HCT116 (cell line): ENCODE data around the gene LRRC3. TPM values are rescaled to one million over a fixed set of nuclear protein-coding genes. Genes with fewer than 3 reads are reported as not detected.

Source experiments
- ATAC-seq: fragments of 200-7000 bp; cut with Tn5 transposase; 2 replicates; pipeline ENCODE4 v1.9.1; 2020; ENCODE audit warnings: mild to moderate bottlenecking, moderate library complexity
- BruUV-seq: library from RNA; stranded (reverse); fragments of 400-500 nt; replicated peaks from 2 replicates; lab custom pipeline; 2021; lab: Mats Ljungman, UMichigan
- CTCF ChIA-PET: fragments of 300-600 bp; sonication (Branson Sonifier 250); formaldehyde crosslinking; loops from one replicate; lab custom pipeline; 2021; ENCODE audit warnings: antibody characterized with exemption; lab: Charles Lee
- POLR2A ChIA-PET: fragments of 300-600, 350-600 bp; sonication (Branson Sonifier 250); formaldehyde crosslinking; loops from one replicate; lab custom pipeline; 2021; ENCODE audit warnings: antibody characterized with exemption; lab: Charles Lee
- RAD21 ChIA-PET, 2 experiments: fragments of 300-600 bp; sonication (Branson Sonifier 250); formaldehyde crosslinking; loops; one replicate each; lab custom pipeline; 2023; ENCODE audit warnings: low total read pairs in 2 of 2; ENCODE audit not compliant: uncharacterized antibody in 2 of 2, unreplicated experiment in 2 of 2, low non-redundant PET in 1 of 2; lab: Charles Lee
- DNase-seq: peaks from one replicate; pipeline ENCODE4 v3.0.0-alpha.2; 2010; ENCODE audit warnings: low read depth, low spot score
- H2AFZ ChIP-seq: fragments of 200-600 bp; shearing (Covaris generic), sonication (generic); 2 replicates; pipeline ENCODE4 v1.6.1; 2017; ENCODE audit warnings: low read depth, mixed run types, mixed read lengths, antibody characterized with exemption, low read length; ENCODE audit not compliant: poor library complexity, severe bottlenecking
- H3K27ac ChIP-seq: 2 replicates; pipeline ENCODE4 v1.5.1; 2012; ENCODE audit warnings: low read depth, low read length
- H3K27me3 ChIP-seq: fragments of 200-600 bp; sonication (generic); 2 replicates; pipeline ENCODE4 v1.6.1; 2016; ENCODE audit warnings: mixed run types, low read length, mixed read lengths; ENCODE audit not compliant: insufficient read depth
- H3K36me3 ChIP-seq, 2 experiments: fragments of 200-500 bp in 1 of 2; fragments of 200-600 bp in 1 of 2; sonication (Bioruptor generic) in 1 of 2; sonication (generic) in 1 of 2; 2 replicates each; pipeline versions ENCODE4 v1.5.1 to v1.6.1; 2014 to 2016; ENCODE audit warnings: low read length in 2 of 2, inconsistent platforms in 1 of 2, mixed read lengths in 1 of 2, mixed run types in 1 of 2; ENCODE audit not compliant: insufficient read depth in 2 of 2, control insufficient read depth in 1 of 2
- H3K4me1 ChIP-seq, 2 experiments: fragments of 200-600 bp in 1 of 2; sonication (generic) in 1 of 2; 2 replicates each; pipeline versions ENCODE4 v1.5.1 to v1.6.1; 2012 to 2017; ENCODE audit warnings: low read length in 2 of 2, inconsistent platforms in 1 of 2, mild to moderate bottlenecking in 1 of 2, mixed read lengths in 1 of 2, mixed run types in 1 of 2, moderate library complexity in 1 of 2; ENCODE audit not compliant: insufficient read depth in 2 of 2, control insufficient read depth in 1 of 2
- H3K4me2 ChIP-seq: fragments of 200-600 bp; sonication (generic); 2 replicates; pipeline ENCODE4 v1.6.1; 2017; ENCODE audit warnings: mixed run types, low read length, mixed read lengths
- H3K4me3 ChIP-seq, 2 experiments: fragments of 200-600 bp in 1 of 2; sonication (generic) in 1 of 2; replicated peaks in 1 of 2; 2 replicates each; pipeline ENCODE4 v1.5.1; 2011 to 2016; ENCODE audit warnings: low read length in 2 of 2, control low read depth in 1 of 2, low read depth in 1 of 2, mild to moderate bottlenecking in 1 of 2, mixed read lengths in 1 of 2, mixed run types in 1 of 2
- H3K79me2 ChIP-seq: fragments of 200-600 bp; sonication (generic); 2 replicates; pipeline ENCODE4 v1.6.1; 2017; ENCODE audit warnings: mild to moderate bottlenecking, mixed run types, low read length, moderate library complexity, mixed read lengths; ENCODE audit not compliant: insufficient read depth
- H3K9ac ChIP-seq: fragments of 200-600 bp; sonication (generic); 2 replicates; pipeline ENCODE4 v1.6.1; 2016; ENCODE audit warnings: low read length, mixed read lengths
- H3K9me2 ChIP-seq: fragments of 200-600 bp; sonication (generic), shearing (Covaris generic); 2 replicates; pipeline ENCODE4 v1.6.1; 2017; ENCODE audit warnings: mixed run types, mild to moderate bottlenecking, moderate library complexity; ENCODE audit not compliant: insufficient read depth
- H3K9me3 ChIP-seq, 2 experiments: fragments of 200-500 bp in 1 of 2; fragments of 200-600 bp in 1 of 2; sonication (Bioruptor generic) in 1 of 2; sonication (generic) in 1 of 2; 2 replicates each; pipeline ENCODE4 v1.6.1; 2014 to 2017; ENCODE audit warnings: low read length in 2 of 2, mixed read lengths in 2 of 2, inconsistent platforms in 1 of 2, low read depth in 1 of 2, mild to moderate bottlenecking in 1 of 2, mixed run types in 1 of 2, moderate library complexity in 1 of 2; ENCODE audit not compliant: control insufficient read depth in 1 of 2, insufficient read depth in 1 of 2
- H4K20me1 ChIP-seq: fragments of 200-600 bp; sonication (generic), shearing (Covaris generic); 2 replicates; pipeline ENCODE4 v1.6.1; 2017; ENCODE audit warnings: mixed run types, mild to moderate bottlenecking, moderate library complexity; ENCODE audit not compliant: insufficient read depth
- CEBPB ChIP-seq: IDR thresholded peaks from 2 replicates; pipeline ENCODE4 v1.6.1; 2012; ENCODE audit warnings: low read depth
- EZH2phosphoT487 ChIP-seq: fragments of 200-600 bp; IDR thresholded peaks from 2 replicates; pipeline ENCODE4 v1.6.1; 2018; ENCODE audit warnings: antibody characterized with exemption, borderline replicate concordance
- JUND ChIP-seq: IDR thresholded peaks from 2 replicates; pipeline ENCODE4 v1.6.1; 2012
- RAD21 ChIP-seq: IDR thresholded peaks from 2 replicates; pipeline ENCODE4 v1.6.1; 2012; ENCODE audit warnings: low read depth, mild to moderate bottlenecking
- SP1 ChIP-seq: IDR thresholded peaks from 2 replicates; pipeline ENCODE4 v1.6.1; 2012; ENCODE audit warnings: low read depth
- ZFX ChIP-seq: fragments of 450-650 bp; IDR thresholded peaks from 2 replicates; pipeline ENCODE4 v1.6.1; 2017
- ZNF274 ChIP-seq: fragments of 200-500 bp; sonication (Bioruptor generic); IDR thresholded peaks from 2 replicates; pipeline ENCODE4 v1.6.1; 2014; ENCODE audit warnings: mild to moderate bottlenecking, low read depth, low read length, inconsistent platforms
- intact Hi-C: fragments of 100-400 bp; cut with micrococcal nuclease; formaldehyde crosslinking; loops from 2 replicates; pipeline ENCODE4 v1.10.0; 2022
- total RNA-seq: library from RNA; stranded (reverse); gene quantifications from one replicate; pipeline ENCODE4 v1.2.1, GENCODE V29; 2021; ENCODE audit not compliant: unreplicated experiment
- TF ChIP-seq, protein P1 (sequence below): IDR thresholded peaks from 2 replicates; pipeline ENCODE4 v1.6.1; 2012
- TF ChIP-seq, protein P2 (sequence below): IDR thresholded peaks from 2 replicates; pipeline ENCODE4 v1.6.1; 2011; ENCODE audit warnings: mild to moderate bottlenecking, low read length, moderate library complexity; ENCODE audit not compliant: insufficient replicate concordance; ENCODE audit errors: extremely low read depth

The LRRC3 gene
- total RNA-seq, 1 experiment from 2014 or later, result 7.5 TPM

DNA sequence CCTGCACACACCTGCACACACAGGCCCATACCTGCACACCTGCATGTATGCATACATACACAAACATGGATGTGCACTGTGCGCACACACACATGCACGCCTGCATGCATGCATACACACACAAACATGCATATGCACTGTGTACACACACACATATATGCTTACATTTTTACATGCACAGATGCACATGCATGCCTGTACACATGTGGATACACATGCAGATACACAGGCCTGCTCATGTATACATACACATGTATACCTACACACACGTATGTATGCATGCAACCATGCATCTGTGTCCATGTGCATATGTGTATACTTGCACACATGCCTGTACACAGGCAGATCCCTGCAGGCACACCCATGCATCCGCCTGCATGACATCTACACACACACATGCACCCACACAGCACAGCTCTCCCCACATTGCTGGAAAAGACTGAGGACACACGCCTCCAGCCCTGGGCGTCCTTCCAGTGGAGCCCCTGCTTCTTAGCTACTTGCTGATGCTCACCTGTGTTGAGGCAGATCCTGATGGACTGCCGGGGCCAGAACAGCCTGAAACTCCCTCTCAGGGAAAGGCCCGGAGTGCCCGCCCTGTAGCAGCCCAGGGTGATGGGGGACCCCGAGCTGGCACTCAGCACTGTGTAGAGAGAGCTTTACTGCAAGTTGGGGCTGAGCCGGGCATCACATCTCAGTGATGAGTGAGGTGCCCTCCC, 56.1 kb downstream of the LRRC3 start:
- Histone ChIP-seq H3K79me2 (no peaks in the 10 kb centered on the region), H3K27me3 (no peaks in the 10 kb centered on the region), H3K27ac (no peak overlapping the region), H3K4me3 (no peak overlapping the region), H3K9me2 (no peaks in the 10 kb centered on the region), H3K4me2 (peak overlapping the region; percentile 67; the same call in 1 of the 2 replicates), H3K9ac (no peak overlapping the region), H4K20me1 (no peaks in the 10 kb centered on the region), H3K9me3 (no peaks in the 10 kb centered on the region), H3K36me3 (no peaks in the 10 kb centered on the region), H2AFZ (no peak overlapping the region), H3K4me1 (peaks cover 9 to 15% of the 10 kb centered on the region in 2 experiments)
- ChIA-PET POLR2A (interaction anchor here (1.3 kb wide), 1 partner anchor 282 kb away, joined by 7 read pairs; no protein-coding TSS in a partner anchor), CTCF (interaction anchor here (0.9 to 2.2 kb wide), 8 partner anchors 10 to 627 kb away, joined by 3 to 38 read pairs (median 7); no protein-coding TSS in a partner anchor), RAD21 (interaction anchor here (1.1 to 1.3 kb wide), 2 partner anchors 231 to 282 kb away, joined by 5 to 6 read pairs; no protein-coding TSS in a partner anchor)
- intact Hi-C loops, result loop anchor here (2.0 to 10.0 kb wide), 2 partner anchors 231 to 623 kb away; no protein-coding TSS in a partner anchor
- ATAC-seq, result no peak
- DNase-seq, result no peak
- BruUV-seq, result no TSS peak
- TF ChIP-seq RAD21 (no peak), EZH2phosphoT487 (no peak), SP1 (no peak), ZNF274 (no peak), ZFX (no peak), CEBPB (no peak), JUND (no peak)
- TF ChIP-seq, protein P1, sequence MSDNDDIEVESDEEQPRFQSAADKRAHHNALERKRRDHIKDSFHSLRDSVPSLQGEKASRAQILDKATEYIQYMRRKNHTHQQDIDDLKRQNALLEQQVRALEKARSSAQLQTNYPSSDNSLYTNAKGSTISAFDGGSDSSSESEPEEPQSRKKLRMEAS, result no peak
- TF ChIP-seq, protein P2, sequence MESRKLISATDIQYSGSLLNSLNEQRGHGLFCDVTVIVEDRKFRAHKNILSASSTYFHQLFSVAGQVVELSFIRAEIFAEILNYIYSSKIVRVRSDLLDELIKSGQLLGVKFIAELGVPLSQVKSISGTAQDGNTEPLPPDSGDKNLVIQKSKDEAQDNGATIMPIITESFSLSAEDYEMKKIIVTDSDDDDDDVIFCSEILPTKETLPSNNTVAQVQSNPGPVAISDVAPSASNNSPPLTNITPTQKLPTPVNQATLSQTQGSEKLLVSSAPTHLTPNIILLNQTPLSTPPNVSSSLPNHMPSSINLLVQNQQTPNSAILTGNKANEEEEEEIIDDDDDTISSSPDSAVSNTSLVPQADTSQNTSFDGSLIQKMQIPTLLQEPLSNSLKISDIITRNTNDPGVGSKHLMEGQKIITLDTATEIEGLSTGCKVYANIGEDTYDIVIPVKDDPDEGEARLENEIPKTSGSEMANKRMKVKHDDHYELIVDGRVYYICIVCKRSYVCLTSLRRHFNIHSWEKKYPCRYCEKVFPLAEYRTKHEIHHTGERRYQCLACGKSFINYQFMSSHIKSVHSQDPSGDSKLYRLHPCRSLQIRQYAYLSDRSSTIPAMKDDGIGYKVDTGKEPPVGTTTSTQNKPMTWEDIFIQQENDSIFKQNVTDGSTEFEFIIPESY, result no peak

Other genes starting within 250 kb of the LRRC3 start
- gene ICOSLG, start 214.6 kb upstream of the LRRC3 start, total RNA-seq, result 4.7 TPM
- not detected for gene DNMT3L, start 193.6 kb upstream of the LRRC3 start, total RNA-seq
- not detected for gene AIRE, start 169.6 kb upstream of the LRRC3 start, total RNA-seq
- gene PFKL, start 155.5 kb upstream of the LRRC3 start, total RNA-seq, result 150 TPM
- gene CFAP410, start 116.1 kb upstream of the LRRC3 start, total RNA-seq, result 15.3 TPM
- 28.1 TPM for gene TRPM2, start 101.9 kb upstream of the LRRC3 start, total RNA-seq
- not detected for gene KRTAP10-1, start 84.7 kb downstream of the LRRC3 start, total RNA-seq
- not detected for gene KRTAP10-2, start 96.0 kb downstream of the LRRC3 start, total RNA-seq
- not detected for gene KRTAP10-3, start 103.3 kb downstream of the LRRC3 start, total RNA-seq
- gene KRTAP10-4, start 118.2 kb downstream of the LRRC3 start, total RNA-seq, result not detected
- gene KRTAP10-5, start 125.1 kb downstream of the LRRC3 start, total RNA-seq, result not detected
- not detected for gene KRTAP10-6, start 137.0 kb downstream of the LRRC3 start, total RNA-seq
- gene KRTAP10-7, start 145.1 kb downstream of the LRRC3 start, total RNA-seq, result not detected
- gene KRTAP10-8, start 156.6 kb downstream of the LRRC3 start, total RNA-seq, result not detected
- gene KRTAP10-9, start 171.6 kb downstream of the LRRC3 start, total RNA-seq, result not detected
- not detected for gene KRTAP10-10, start 181.8 kb downstream of the LRRC3 start, total RNA-seq
- not detected for gene KRTAP10-11, start 190.9 kb downstream of the LRRC3 start, total RNA-seq
- gene KRTAP12-4, start 199.1 kb downstream of the LRRC3 start, total RNA-seq, result not detected
- gene KRTAP12-3, start 202.4 kb downstream of the LRRC3 start, total RNA-seq, result not detected
- not detected for gene KRTAP12-2, start 211.4 kb downstream of the LRRC3 start, total RNA-seq
- not detected for gene KRTAP12-1, start 226.7 kb downstream of the LRRC3 start, total RNA-seq
- gene KRTAP10-12, start 241.7 kb downstream of the LRRC3 start, total RNA-seq, result not detected